Ascending aorta (tissue), 2 donors: ENCODE data around the gene SLC16A5. TPM values are rescaled to one million over a fixed set of nuclear protein-coding genes. Genes with fewer than 3 reads are reported as not detected.

Experiments
- DNase-seq, 2 donors: peaks; one replicate each; pipeline ENCODE4 v3.0.0-alpha.2; 2019; ENCODE audit warnings: low spot score in 2 of 2
- H3K27ac ChIP-seq, 2 donors: fragments of 200-600 bp; sonication (generic); one replicate each; pipeline ENCODE4 v1.5.1; 2016 to 2017; ENCODE audit warnings: mild to moderate bottlenecking in 1 of 2
- H3K27me3 ChIP-seq: fragments of 200-600 bp; sonication (generic); one replicate; pipeline ENCODE4 v1.5.1; 2017
- H3K36me3 ChIP-seq, 2 donors: fragments of 200-600 bp; sonication (generic); one replicate each; pipeline ENCODE4 v1.5.1; 2016
- H3K4me1 ChIP-seq, 2 donors: fragments of 200-600 bp; sonication (generic); one replicate each; pipeline ENCODE4 v1.5.1; 2016 to 2017; ENCODE audit warnings: mild to moderate bottlenecking in 1 of 2
- H3K4me3 ChIP-seq, 2 donors: fragments of 200-600 bp; sonication (generic); one replicate each; pipeline ENCODE4 v1.5.1; 2016 to 2017; ENCODE audit warnings: mild to moderate bottlenecking in 1 of 2
- H3K9me3 ChIP-seq, 2 donors: fragments of 200-600 bp; sonication (generic); one replicate each; pipeline ENCODE4 v1.5.1; 2016
- intact Hi-C: fragments of 100-400 bp; cut with DNase I; formaldehyde crosslinking; loops from one replicate; pipeline ENCODE4 v1.15.1; 2023
- total RNA-seq: library from RNA; depleted of rRNA; stranded (reverse); fragments of >200 nt; gene quantifications from one replicate; pipeline ENCODE4 v1.1.0, GENCODE V29; 2016
- TF ChIP-seq, protein P1 (sequence below), 3 experiments: fragments of 200-600 bp in 2 of 3; fragments of 450-650 bp in 1 of 3; sonication (generic) in 2 of 3; IDR thresholded peaks; one replicate each; pipeline ENCODE4 v1.5.1; 2016 to 2019; ENCODE audit warnings: antibody characterized with exemption in 3 of 3, mild to moderate bottlenecking in 1 of 3, moderate library complexity in 1 of 3

The SLC16A5 gene
- total RNA-seq, 1 donor from 2014 or later: 101 TPM

DNA sequence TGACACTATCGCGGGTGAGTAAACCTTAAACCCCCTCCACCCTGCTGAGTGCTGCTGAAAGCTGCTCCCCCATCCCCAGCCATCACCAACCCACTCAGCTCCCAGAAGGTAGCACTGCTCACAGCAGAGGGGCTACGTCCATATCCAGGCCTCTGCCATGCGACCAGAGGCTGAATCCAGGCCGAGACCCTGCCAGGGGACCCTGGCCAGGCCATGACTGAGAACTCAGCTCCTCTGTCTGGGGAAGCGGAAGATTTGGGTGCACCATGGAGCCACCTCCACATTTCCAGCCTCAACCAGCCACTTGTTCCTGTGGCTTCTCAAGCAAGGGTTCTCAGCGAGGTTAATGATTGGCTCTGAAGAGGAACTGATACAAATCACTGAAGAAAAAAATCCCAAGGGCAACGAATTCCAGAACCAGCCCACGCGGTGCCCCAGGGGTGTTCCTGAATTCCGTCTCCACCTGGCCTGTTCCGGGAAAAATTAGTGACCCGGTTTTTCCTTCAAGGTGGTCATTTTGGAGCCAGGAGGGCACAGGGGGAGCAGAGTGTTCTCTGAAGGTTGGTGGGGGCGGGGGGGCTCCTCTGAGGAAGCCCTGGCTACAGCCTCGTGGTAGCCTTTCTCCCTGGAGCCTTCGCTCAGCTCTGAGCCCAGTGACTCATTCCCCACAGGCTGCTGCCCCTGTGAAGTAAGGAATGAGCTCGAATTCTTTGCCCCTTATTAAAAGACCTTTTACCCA is 9.3 kb upstream of the SLC16A5 start:
- TF ChIP-seq, protein P1, sequence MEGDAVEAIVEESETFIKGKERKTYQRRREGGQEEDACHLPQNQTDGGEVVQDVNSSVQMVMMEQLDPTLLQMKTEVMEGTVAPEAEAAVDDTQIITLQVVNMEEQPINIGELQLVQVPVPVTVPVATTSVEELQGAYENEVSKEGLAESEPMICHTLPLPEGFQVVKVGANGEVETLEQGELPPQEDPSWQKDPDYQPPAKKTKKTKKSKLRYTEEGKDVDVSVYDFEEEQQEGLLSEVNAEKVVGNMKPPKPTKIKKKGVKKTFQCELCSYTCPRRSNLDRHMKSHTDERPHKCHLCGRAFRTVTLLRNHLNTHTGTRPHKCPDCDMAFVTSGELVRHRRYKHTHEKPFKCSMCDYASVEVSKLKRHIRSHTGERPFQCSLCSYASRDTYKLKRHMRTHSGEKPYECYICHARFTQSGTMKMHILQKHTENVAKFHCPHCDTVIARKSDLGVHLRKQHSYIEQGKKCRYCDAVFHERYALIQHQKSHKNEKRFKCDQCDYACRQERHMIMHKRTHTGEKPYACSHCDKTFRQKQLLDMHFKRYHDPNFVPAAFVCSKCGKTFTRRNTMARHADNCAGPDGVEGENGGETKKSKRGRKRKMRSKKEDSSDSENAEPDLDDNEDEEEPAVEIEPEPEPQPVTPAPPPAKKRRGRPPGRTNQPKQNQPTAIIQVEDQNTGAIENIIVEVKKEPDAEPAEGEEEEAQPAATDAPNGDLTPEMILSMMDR (IDR thresholded peaks at IDR 0.05): no peak
- Histone ChIP-seq H3K27ac (peak overlapping the region; percentile 88 to 89), H3K27me3 (no peaks in the 10 kb centered on the region), H3K4me1 (peaks cover 9 to 22% of the 10 kb centered on the region in 2 donors), H3K4me3 (peak overlapping the region in 1 of 2 donors; percentile 66), H3K9me3 (no peaks in the 10 kb centered on the region), H3K36me3 (no peaks in the 10 kb centered on the region)
- intact Hi-C loops: no loop called here
- peak in 1 of 2 donors; percentile 76 for DNase-seq

DNA sequence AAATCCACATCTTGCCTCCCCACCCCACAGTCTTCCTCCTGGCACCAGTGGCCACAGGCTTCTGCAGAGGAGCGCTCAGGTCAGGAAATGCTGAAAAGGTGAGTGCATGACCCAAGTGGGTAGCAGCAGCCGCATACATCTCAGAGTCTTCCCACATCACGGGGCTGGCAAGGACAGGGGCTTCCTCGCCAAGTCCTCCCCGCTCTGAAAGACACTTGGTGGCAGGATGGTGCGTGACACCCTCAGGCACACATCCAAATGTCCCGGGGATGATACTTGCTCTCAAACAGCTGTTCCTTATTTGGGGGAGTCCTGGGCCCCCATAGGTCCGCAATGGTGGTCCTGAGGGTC is 8.8 kb upstream of the SLC16A5 start:
- Histone ChIP-seq H3K4me3 (no peak overlapping the region), H3K27me3 (no peaks in the 10 kb centered on the region), H3K36me3 (no peaks in the 10 kb centered on the region), H3K4me1 (peaks cover 9 to 22% of the 10 kb centered on the region in 2 donors), H3K27ac (peak overlapping the region; percentile 88 to 89), H3K9me3 (no peaks in the 10 kb centered on the region)
- intact Hi-C loops: no loop called here
- DNase-seq: no peak
- TF ChIP-seq, protein P1 (IDR thresholded peaks at IDR 0.05): no peak

DNA sequence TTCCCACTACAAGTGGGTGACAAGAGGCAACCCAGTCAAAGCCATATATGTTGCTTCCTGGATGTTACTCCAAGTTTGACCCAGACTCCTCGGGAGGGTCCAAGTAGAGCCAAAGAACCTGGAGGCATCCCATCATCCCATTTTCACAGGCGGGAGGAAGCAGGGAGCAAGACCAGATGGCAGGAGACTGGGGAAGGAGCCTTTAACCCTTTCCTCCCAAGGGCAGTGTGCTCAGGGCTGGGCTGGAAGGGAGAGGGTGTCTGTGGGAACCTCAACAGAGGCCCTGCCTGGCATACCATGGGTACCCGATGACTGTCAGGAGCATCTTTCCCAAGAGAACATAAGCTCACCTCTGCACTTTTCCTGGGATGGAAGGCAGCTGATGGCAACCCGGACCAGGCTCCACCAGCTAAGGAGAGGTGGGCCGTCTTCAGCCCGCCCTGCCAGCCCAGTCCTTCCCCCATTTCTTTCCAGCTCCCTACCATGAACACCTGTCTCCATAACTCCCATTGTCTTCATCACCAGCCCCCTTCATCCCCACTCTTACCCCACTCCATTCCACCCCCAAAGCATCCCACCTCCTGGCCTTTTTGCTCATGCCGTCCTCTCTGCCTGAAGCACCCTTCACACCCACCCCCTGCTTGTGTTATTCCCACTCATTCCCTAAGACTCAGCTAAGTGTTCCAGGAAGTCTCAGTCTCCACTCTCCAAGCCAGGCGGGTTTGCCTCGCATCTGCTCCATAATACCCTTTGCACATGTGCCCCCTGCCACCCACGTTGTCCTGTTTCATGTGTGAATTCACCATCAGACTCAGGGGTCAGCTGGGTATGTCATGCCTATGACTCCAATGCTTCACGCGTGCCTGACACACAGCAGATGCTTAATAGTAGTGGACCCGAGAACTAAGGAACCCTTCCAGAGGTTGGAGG is 5.9 kb upstream of the SLC16A5 start:
- DNase-seq: no peak
- intact Hi-C loops: no loop called here
- no peaks in the 10 kb centered on the region for H3K27me3 ChIP-seq
- H3K27ac ChIP-seq: no peak overlapping the region
- H3K36me3 ChIP-seq: no peaks in the 10 kb centered on the region
- no peaks in the 10 kb centered on the region for H3K9me3 ChIP-seq
- no peak overlapping the region for H3K4me3 ChIP-seq
- TF ChIP-seq, protein P1 (IDR thresholded peaks at IDR 0.05): no peak
- H3K4me1 ChIP-seq: peaks cover 9 to 22% of the 10 kb centered on the region in 2 donors

DNA sequence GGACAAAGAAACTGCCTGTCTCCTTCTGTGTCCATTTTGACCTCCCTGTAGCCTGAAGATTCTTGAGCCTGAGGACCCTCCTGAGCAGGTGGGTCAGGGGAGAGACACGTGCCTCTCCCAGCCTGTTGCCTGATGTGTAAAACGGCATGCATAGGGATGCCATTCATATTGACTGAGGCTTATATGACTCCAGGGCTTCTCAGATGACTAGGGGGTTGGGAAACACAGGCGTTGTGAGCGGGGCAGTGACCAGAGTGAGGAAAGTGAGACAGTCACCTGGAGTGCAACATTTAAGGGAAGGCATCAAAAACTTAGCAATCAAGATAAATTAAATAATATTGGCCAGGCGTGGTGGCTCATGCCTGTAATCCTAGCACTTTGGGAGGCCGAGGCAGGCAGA is 5.1 kb upstream of the SLC16A5 start:
- Histone ChIP-seq H3K27ac (no peak overlapping the region), H3K27me3 (no peaks in the 10 kb centered on the region), H3K4me1 (peaks cover 7 to 19% of the 10 kb centered on the region in 2 donors), H3K36me3 (no peaks in the 10 kb centered on the region), H3K9me3 (no peaks in the 10 kb centered on the region), H3K4me3 (no peak overlapping the region)
- DNase-seq: no peak
- TF ChIP-seq, protein P1 (IDR thresholded peaks at IDR 0.05): no peak
- intact Hi-C loops: no loop called here

DNA sequence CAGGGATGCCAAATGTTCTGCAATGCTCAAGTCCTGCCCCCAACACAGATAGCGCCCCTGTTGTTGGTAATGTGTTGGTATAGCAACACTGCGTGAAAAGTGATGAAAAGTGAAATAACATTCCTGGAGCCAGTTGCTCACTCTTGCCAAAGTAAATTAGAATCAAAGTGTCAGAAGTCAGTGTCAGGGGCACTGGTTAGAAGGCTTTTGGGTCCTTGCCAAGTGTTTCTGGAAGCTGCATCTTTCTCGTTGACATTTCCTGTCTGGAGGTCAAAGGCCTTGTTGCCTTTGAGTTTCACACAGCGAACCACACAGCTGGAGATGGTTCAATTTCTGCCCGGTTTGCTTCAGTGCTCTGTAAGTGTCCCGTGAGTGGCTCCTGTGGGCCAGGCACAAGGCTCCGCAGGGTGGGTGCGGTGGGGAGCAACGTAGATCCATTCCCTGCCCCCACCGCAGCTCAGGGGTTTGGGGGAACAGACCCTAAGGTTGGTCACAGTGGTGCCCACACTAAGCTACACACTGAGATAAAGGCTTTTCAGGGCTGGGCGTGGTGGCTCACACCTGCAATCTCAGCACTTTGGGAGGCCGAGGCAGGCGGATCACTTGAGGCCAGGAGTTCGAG is 3.6 kb upstream of the SLC16A5 start:
- no peaks in the 10 kb centered on the region for H3K36me3 ChIP-seq
- intact Hi-C loops: no loop called here
- no peak for DNase-seq
- no peak overlapping the region for H3K4me3 ChIP-seq
- TF ChIP-seq, protein P1 (IDR thresholded peaks at IDR 0.05): no peak
- H3K4me1 ChIP-seq: peaks cover 3 to 5% of the 10 kb centered on the region in 2 donors
- H3K9me3 ChIP-seq: no peaks in the 10 kb centered on the region
- no peak overlapping the region for H3K27ac ChIP-seq
- H3K27me3 ChIP-seq: no peaks in the 10 kb centered on the region
